Measurements from ENCODE around the gene STON1. TPM values are rescaled to one million over a fixed set of nuclear protein-coding genes. Genes with fewer than 3 reads are reported as not detected.
"Not testable (repeated sequence)": the region's sequence is repeated elsewhere in the genome, so short reads cannot be mapped to it uniquely, and the experiment has no call there.

The STON1 gene
- total RNA-seq, 1 experiment from 2014 or later, result 1.2 TPM

DNA sequence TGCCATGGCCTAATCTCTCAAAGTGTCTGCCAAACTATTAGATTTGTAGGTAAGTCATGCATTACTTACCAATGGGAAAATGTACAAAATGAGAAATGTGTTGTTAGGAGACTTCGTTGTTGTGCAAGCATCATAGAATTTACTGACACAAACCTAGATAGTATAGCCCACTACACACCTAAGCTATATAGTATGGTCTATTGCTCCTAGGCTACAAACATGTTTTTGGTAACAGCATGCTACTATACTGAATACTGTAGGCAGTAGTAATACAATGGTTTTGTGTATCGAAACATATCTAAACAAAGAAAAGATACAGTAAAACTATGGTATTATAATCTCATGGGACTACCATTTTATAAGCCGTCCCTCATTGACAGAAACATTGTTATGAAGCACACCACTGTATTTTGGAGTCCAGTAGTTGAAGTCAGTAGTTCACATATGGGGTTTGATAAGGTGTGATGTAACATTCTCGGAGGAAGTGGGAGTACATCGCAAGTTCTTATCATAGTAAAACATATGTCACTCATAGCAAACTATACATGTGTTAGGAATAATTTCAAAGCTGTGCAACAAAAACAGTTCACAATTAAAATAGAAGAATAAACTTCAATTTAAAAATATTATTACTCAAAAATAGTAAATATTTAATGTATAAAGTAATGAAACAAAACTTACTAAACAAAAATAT, 75.7 kb downstream of the STON1 start:
- no peak for DNase-seq (ENCODE audit: extremely low read depth, low read depth)

DNA sequence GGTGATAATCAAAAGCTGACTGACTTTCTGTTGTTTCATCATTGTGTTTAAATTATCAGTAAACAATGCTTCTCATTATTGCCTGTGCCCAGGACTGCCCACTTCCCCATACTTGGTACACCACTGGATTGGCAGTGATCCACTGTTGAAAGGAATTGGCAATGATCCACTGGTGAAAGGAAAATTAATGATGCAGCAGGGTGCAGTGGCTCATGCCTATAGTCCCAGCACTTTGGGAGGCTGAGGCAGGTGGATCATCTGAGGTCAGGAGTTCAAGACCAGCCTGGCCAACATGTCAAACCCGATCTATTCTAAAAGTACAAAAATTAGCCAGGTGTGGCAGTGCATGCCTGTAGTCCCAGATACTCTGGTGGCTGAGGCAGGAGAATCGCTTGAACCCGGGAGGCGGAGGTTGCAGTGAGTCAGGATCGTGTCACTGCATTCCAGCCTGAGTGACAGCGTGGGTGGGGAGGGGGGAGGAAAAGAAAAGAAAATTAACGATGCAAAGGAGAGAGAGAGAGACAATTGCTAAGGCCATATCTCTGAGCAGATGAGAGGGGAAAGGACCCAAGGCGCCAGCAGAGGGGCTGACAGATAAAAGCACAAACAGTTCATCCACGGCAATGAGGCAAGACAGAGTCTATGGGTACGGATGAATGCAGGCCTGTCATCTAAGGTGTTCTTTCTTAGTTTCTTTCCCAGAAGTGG, 77.5 kb downstream of the STON1 start:
- no peak for DNase-seq (ENCODE audit: extremely low read depth, low read depth)

DNA sequence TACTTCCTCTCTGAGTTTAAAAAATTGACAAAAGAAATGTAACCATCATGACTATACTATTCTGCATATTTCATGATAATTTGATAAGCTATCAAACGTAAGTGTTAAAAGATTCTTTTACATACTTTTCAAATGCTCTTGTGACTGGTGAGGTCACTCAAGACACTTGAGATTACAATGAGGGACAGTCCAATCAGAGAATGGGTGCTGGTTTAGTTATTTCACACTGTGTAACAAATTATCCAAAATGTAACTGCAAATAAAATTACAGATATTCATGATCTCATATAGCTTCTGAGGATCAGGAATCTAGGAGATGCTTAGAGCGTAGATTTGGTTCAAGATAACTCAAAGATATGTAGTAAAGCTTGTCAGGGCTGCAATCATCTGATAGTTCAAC, 83.3 kb downstream of the STON1 start:
- DNase-seq (ENCODE audit: extremely low read depth, low read depth), result no peak

DNA sequence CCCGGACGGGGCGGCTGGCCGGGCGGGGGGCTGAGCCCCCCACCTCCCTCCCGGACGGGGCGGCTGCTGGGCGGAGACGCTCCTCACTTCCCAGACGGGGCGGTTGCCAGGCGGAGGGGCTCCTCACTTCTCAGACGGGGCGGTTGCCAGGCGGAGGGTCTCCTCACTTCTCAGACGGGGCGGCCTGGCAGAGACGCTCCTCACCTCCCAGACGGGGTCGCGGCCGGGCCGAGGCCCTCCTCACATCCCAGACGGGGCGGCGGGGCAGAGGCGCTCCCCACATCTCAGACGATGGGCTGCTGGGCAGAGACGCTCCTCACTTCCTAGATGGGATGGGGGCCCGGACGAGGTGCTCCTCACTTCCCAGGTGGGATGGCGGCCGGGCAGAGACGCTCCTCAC, 84.6 kb downstream of the STON1 start:
- DNase-seq (ENCODE audit: extremely low read depth, low read depth), result not testable (repeated sequence)

DNA sequence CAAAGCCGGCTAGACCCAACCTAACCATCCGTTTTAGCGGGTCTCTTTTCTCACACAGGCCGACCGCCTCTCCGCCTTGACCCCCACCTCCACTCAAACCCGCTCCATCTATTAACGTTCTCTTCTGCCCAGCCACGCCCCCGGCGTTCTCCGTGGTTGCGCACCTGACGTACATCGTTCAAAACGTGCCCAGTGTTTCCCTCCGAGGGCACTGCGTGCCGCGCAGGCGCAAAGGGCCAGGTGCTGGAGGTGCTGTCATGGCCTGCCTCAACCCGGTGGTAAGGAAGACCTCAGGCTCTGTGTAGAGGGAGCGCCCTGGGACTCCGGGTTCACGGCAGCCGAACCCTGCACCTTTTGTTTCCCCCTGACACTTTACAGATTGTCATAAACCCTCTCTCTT, 87.7 kb downstream of the STON1 start, which contains the start of gene GTF2A1L:
GTF2A1L (plus strand) TSS at position 239 of the 400 bp plus-strand sequence; CDS start at position 258, 19 bp downstream.
- DNase-seq (ENCODE audit: extremely low read depth, low read depth), result no peak

DNA sequence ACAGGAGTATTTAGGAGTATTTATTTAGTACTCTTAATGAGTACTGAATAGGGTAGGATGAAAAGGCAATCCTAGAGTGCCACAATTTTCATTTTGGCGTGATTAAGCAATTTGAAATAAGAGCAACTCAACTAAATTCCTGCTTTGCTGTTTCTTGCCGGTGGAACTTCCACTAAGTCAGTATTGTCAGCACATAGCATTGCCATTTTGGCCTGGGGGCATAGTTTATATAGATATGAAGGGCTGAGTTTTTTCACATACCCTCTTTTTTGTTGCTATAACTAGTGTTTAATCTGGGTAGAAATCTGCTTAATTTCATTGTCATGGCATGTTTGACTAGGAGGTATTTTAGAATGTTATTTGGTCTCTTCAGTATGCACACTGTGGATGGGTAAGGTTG, 89.6 kb downstream of the STON1 start:
- no peak for DNase-seq (ENCODE audit: extremely low read depth, low read depth)

DNA sequence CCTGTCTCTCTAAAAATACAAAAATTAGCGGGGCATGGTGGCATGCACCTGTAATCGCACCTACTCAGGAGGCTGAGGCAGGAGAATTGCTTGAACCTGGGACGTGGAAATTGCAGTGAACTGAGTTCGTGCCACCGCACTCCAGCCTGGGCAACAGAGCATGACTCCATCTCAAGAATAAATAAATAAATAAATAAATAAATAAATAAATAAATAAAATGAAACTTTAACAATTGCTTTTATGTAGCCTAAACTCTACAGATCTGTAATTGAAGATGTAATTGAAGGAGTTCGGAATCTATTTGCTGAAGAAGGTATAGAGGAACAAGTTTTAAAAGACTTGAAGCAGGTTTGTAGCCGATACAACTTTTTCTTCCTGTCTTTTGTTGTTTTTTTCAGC, 90.7 kb downstream of the STON1 start:
- DNase-seq (ENCODE audit: extremely low read depth, low read depth), result no peak

DNA sequence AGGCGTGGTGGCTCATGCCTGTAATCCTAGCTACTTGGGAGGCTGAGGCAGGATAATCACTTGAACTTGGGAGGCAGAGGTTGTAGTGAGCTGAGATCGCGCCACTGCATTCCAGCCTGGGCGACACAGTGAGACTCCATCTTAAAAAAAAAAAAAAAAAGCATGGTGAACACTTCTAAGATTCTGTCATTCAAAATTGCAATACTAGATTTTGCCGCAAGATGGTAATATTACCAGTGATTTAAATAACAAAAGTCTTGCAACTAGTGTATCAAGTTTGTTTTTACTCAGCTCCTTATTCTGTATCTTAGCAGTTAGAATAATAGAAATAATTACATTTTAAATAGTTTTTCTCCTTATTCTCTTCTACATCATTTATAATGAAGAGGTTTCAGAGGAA, 92.7 kb downstream of the STON1 start:
- DNase-seq (ENCODE audit: extremely low read depth, low read depth), result peak; percentile 66

DNA sequence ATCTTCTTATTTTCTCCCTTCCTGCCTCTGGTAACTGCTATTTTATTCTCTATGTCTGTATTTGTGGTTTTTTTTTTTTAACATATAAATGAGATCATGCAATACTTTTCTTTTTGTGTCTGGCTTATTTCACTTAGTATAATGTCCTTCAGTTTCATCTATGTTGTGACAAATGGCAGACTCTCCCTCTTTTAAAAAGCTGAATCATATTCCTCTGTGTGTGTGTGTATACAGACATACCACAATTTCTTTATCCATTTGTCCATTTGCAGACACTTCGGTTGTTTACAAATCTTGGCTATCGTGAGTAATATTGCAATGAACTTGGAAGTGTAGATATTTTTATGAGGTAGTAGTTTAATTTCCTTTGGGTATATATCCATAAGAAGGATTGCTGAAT, 94.7 kb downstream of the STON1 start:
- no peak for DNase-seq (ENCODE audit: extremely low read depth, low read depth)

DNA sequence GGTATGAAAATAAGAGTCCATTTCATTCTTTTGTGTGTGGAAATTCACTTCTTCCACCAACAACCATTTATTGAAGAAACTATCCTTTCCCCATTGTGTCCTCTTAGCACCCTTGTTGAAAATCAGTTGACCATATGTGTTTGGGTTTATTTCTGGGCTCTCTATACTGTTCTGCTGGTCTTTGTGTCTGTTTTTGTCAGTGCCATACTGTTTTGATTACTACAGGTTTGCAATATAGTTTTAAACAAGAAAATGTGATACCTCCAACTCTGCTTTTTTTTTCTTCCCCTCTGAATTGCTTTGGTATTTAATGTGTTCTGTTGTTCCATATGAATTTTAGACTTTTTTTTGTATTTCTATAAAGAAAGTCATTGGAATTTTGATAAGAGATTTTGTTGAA, 96.1 kb downstream of the STON1 start:
- DNase-seq (ENCODE audit: extremely low read depth, low read depth), result no peak

DNA sequence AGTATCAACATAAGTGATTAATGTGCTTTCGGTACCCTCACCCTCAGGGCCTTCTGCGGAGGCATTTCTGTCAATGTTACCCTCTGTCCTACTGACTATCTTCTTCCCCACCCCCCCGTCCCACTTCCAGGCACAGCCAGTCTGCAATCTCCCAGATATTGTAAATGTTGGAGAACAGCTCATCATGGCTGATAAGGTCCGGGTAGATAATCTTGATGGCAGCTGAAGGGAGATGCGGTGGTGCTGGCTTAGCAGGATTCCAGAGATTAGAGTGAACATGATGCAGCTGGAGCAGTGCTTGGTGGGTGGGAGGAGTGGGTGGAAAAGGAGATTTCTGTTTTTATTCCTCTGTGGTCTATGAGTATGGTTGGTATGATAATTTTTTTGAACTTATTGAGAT, 103.2 kb downstream of the STON1 start:
- no peak for DNase-seq (ENCODE audit: extremely low read depth, low read depth)

DNA sequence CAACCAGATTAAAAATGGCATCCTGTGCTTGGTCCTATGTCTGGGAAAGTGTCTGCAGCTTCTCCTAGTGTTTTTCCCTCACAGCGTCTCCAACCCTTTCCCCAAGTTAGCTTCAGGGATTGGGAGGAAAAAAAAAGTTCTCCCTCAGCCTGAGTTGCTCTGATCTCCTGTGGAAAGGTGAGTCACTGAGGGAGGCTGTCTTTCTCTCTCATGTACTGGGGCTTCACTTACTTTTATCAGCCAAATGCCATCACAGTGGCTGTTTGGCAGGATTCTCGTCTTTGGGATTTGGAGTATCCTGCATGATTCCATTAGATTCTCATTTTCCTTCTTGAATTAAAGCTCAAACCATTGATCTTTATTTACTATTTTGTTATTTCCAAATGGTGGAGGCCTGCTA, 105.8 kb downstream of the STON1 start:
- no peak for DNase-seq (ENCODE audit: extremely low read depth, low read depth)

DNA sequence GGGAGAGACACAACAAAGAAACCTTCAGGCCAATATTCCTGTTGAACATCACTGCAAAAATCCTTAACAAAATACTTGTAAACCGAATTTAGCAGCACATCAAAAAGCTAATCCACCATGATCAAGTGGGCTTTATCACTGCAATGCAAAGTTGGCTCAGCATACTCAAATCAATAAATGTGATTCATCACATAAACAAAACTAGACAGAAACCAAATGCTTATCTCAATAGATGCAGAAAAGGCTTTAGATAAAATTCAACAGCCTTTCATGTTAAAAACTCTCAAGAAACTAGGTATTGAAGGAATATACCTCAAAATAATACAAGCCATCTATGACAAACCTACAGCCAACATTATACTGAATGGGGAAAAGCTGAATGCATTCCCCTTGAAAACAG, 108.3 kb downstream of the STON1 start:
- no peak for DNase-seq (ENCODE audit: extremely low read depth, low read depth)

Small RNAs within 50 kb of the gene (small RNA-seq; reads per million reads assigned to genes)
- 0 reads per million in 2 experiments for gene RNU6-282P
- 0 reads per million in 2 experiments for gene TPT1P11

Other genes with a start within 250 kb of the STON1 start
- gene FOXN2, start 215.5 kb upstream of the STON1 start, total RNA-seq (2014; rRNA removed; shearing (Covaris generic)), result 42.9 and 44.3 TPM in 2 replicates
- 9.6 and 10.0 TPM in 2 replicates for gene PPP1R21, start 89.4 kb upstream of the STON1 start, total RNA-seq (2014; rRNA removed; shearing (Covaris generic))
- 0.72 TPM in 1 of 2 replicates, not detected in the other for gene GTF2A1L, start 87.7 kb downstream of the STON1 start, total RNA-seq (2014; rRNA removed; shearing (Covaris generic))
- 0.32 and 0.40 TPM in 2 replicates for gene LHCGR, start 225.6 kb downstream of the STON1 start, total RNA-seq (2014; rRNA removed; shearing (Covaris generic))

All from NCI-H460 (cell line).